ENCODE results near the gene DDR1. TPM values are rescaled to one million over a fixed set of nuclear protein-coding genes. Genes with fewer than 3 reads are reported as not detected.

DDR1 gene
- polyA plus RNA-seq, 1 donor (not counting 4 experiments of a cell fraction or from before 2014, with no cell fraction given) = 104 TPM

- no peak overlapping the region for H3K27ac ChIP-seq (ENCODE audit: control insufficient read depth, insufficient read depth, low read length)
- no peaks in the 10 kb centered on the region for H3K9me3 ChIP-seq (ENCODE audit: control insufficient read depth, low read depth, low read length)
- no peaks in the 10 kb centered on the region for H3K27me3 ChIP-seq (ENCODE audit: control insufficient read depth, extremely low read depth, insufficient read depth, low read length)
- no peak overlapping the region for H3K4me2 ChIP-seq (ENCODE audit: control insufficient read depth, extremely low read depth, insufficient read depth, low read depth, low read length)
- FAIRE-seq (no peak), DNase-seq (ENCODE audit: low read depth, low spot score) (no peak)
- H2AFZ ChIP-seq (ENCODE audit: control insufficient read depth, low read length) = no peak overlapping the region
- peaks cover 5% of the 10 kb centered on the region for H3K9me1 ChIP-seq (ENCODE audit: control insufficient read depth, extremely low read depth, insufficient read depth, low read length)
- no peak overlapping the region for H3K9ac ChIP-seq (ENCODE audit: control insufficient read depth, extremely low read depth, insufficient read depth, low read length)
- TF ChIP-seq CTCF (optimal IDR thresholded peaks at IDR 0.05 in 1 of 3, IDR thresholded peaks at IDR 0.05 in 1 of 3, conservative IDR thresholded peaks at IDR 0.05 in 1 of 3; ENCODE audit: extremely low read depth in 1 of 3, insufficient read depth in 2 of 3, low read length in 3 of 3) (no peak), EZH2 (IDR thresholded peaks at IDR 0.05; ENCODE audit: low read length) (no peak)
- peaks cover 19% of the 10 kb centered on the region for H3K4me1 ChIP-seq (ENCODE audit: control insufficient read depth, extremely low read depth, insufficient read depth, low read length)
- H4K20me1 ChIP-seq (ENCODE audit: control insufficient read depth, extremely low read depth, insufficient read depth, low read length) = peaks cover 24% of the 10 kb centered on the region
- no peak overlapping the region for H3K4me3 ChIP-seq (ENCODE audit: control insufficient read depth in 2 of 3, extremely low read depth in 1 of 3, insufficient read depth in 2 of 3, low read depth in 1 of 3, low read length in 3 of 3)
- peaks cover 73 to 76% of the 10 kb centered on the region in 2 experiments for H3K36me3 ChIP-seq (ENCODE audit: control insufficient read depth in 2 of 2, extremely low read depth in 1 of 2, insufficient read depth in 2 of 2, low read length in 2 of 2)
- peaks cover 53% of the 10 kb centered on the region for H3K79me2 ChIP-seq (ENCODE audit: control insufficient read depth, insufficient read depth, low read length)
- dilution Hi-C loops (cut with MboI; ENCODE audit: extremely low pct_ligation_motif_present, low sequenced_read_pairs) = no loop called here
Observed at GRCh38 chr6:30893666-30894065, 9.3 kb downstream of the DDR1 start.

- H3K9me3 ChIP-seq (ENCODE audit: control insufficient read depth, low read depth, low read length) = no peaks in the 10 kb centered on the region
- H3K4me2 ChIP-seq (ENCODE audit: control insufficient read depth, extremely low read depth, insufficient read depth, low read depth, low read length) = no peak overlapping the region
- peaks cover 2% of the 10 kb centered on the region for H3K9me1 ChIP-seq (ENCODE audit: control insufficient read depth, extremely low read depth, insufficient read depth, low read length)
- peaks cover 46% of the 10 kb centered on the region for H3K79me2 ChIP-seq (ENCODE audit: control insufficient read depth, insufficient read depth, low read length)
- peaks cover 12% of the 10 kb centered on the region for H3K4me1 ChIP-seq (ENCODE audit: control insufficient read depth, extremely low read depth, insufficient read depth, low read length)
- dilution Hi-C loops (cut with MboI; ENCODE audit: extremely low pct_ligation_motif_present, low sequenced_read_pairs) = no loop called here
- no peak overlapping the region for H3K27ac ChIP-seq (ENCODE audit: control insufficient read depth, insufficient read depth, low read length)
- no peak overlapping the region for H2AFZ ChIP-seq (ENCODE audit: control insufficient read depth, low read length)
- H3K4me3 ChIP-seq (ENCODE audit: control insufficient read depth in 2 of 3, extremely low read depth in 1 of 3, insufficient read depth in 2 of 3, low read depth in 1 of 3, low read length in 3 of 3) = no peak overlapping the region
- peaks cover 18% of the 10 kb centered on the region for H4K20me1 ChIP-seq (ENCODE audit: control insufficient read depth, extremely low read depth, insufficient read depth, low read length)
- peaks cover 73 to 76% of the 10 kb centered on the region in 2 experiments for H3K36me3 ChIP-seq (ENCODE audit: control insufficient read depth in 2 of 2, extremely low read depth in 1 of 2, insufficient read depth in 2 of 2, low read length in 2 of 2)
- FAIRE-seq = no peak
- H3K27me3 ChIP-seq (ENCODE audit: control insufficient read depth, extremely low read depth, insufficient read depth, low read length) = no peaks in the 10 kb centered on the region
- H3K9ac ChIP-seq (ENCODE audit: control insufficient read depth, extremely low read depth, insufficient read depth, low read length) = no peak overlapping the region
- TF ChIP-seq CTCF (optimal IDR thresholded peaks at IDR 0.05 in 1 of 3, IDR thresholded peaks at IDR 0.05 in 1 of 3, conservative IDR thresholded peaks at IDR 0.05 in 1 of 3; ENCODE audit: extremely low read depth in 1 of 3, insufficient read depth in 2 of 3, low read length in 3 of 3) (no peak), EZH2 (IDR thresholded peaks at IDR 0.05; ENCODE audit: low read length) (no peak)
- no peak for DNase-seq (ENCODE audit: low read depth, low spot score)
Observed at GRCh38 chr6:30894381-30894780, 10.1 kb downstream of the DDR1 start.
